ENCODE measurements around the gene OSBP2.
A peak's percentile ranks its signal among the peaks of the same experiment; 100 is the strongest.

OSBP2 gene

DNA sequence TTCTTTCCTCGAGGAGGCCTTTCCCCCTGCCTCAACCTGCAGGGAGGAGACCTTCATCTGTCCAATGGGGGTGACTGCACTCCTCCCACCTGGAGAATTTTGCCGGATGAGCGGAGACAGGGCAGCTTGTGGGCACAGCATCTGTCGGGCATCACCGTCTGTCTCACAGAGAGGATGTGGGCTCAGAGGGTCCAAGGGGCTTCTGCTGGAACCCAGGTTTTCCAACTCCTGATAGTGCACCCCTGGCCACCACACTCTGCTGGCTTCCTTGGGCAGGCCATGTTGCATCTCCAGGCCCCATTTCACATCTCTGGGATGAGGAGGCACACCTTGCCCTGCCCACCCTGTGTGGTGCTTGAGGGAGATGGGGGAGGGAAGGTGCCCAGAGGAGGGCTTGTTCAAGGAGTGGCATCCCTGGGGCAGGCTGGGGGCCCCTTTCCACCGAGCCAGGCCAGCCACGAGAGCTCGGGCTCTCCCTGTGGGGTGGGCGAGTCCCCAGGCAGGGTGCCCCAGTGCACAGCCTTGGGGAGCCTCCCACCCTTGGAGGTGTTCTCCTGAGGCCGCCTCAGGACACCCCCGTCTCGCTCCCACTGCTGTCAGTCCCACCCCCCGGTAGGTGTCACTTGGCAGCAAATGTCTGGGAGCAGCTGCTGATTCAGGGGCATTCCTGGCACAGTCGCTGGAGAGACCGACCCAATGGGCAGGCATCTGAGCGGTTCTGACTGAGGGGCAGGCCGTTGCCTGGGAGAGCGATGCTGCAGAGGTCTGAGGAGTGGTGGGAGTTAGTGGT, 189.7 kb downstream of the OSBP2 start:
- no peak overlapping the region for H3K18ac ChIP-seq (ENCODE audit: low read length)
- no peak overlapping the region for H2AK5ac ChIP-seq (ENCODE audit: low read length)
- no peak overlapping the region for H4K91ac ChIP-seq (ENCODE audit: low read depth, low read length)
- peak overlapping the region; percentile 23 for H3K4me3 ChIP-seq (ENCODE audit: low read depth, low read length)
- no peaks in the 10 kb centered on the region for H3K79me1 ChIP-seq (ENCODE audit: low read length)
- H4K12ac ChIP-seq (ENCODE audit: low read depth, low read length) = no peak overlapping the region
- no peak for DNase-seq
- H3K14ac ChIP-seq (ENCODE audit: low read length) = no peak overlapping the region
- H2BK12ac ChIP-seq (ENCODE audit: low read length) = no peak overlapping the region
- H3K27me3 ChIP-seq (ENCODE audit: insufficient read depth, low read length) = no peaks in the 10 kb centered on the region
- WGBS (ENCODE audit: extremely low coverage, insufficient coverage, insufficient read length) = no CpG with 5 or more reads among the region's 18 CpGs
- peaks cover 3 to 4% of the 10 kb centered on the region in 2 experiments for H3K4me1 ChIP-seq (ENCODE audit: control insufficient read depth in 1 of 2, insufficient read depth in 2 of 2, low read length in 2 of 2)
- no peak overlapping the region for H3K9ac ChIP-seq (ENCODE audit: low read length)
- no peaks in the 10 kb centered on the region for H3K79me2 ChIP-seq (ENCODE audit: control insufficient read depth, insufficient read depth, low read length, poor library complexity)
- H3K4ac ChIP-seq (ENCODE audit: low read depth, low read length) = no peak overlapping the region
- H3K23ac ChIP-seq (ENCODE audit: low read length) = no peak overlapping the region
- H2BK5ac ChIP-seq (ENCODE audit: low read depth, low read length, poor library complexity) = no peak overlapping the region
- no peaks in the 10 kb centered on the region for H3K36me3 ChIP-seq (ENCODE audit: control insufficient read depth in 1 of 2, insufficient read depth in 2 of 2, low read length in 2 of 2)
- H3K9me3 ChIP-seq (ENCODE audit: insufficient read depth, low read depth, low read length) = peaks cover 6% of the 10 kb centered on the region
- H2BK120ac ChIP-seq (ENCODE audit: insufficient read depth, low read length, poor library complexity) = no peak overlapping the region
- H2AFZ ChIP-seq (ENCODE audit: insufficient read depth, low read length, poor library complexity) = no peak overlapping the region
- no peak overlapping the region for H3K4me2 ChIP-seq (ENCODE audit: low read length)
- no peak overlapping the region for H3K27ac ChIP-seq (ENCODE audit: low read depth, low read length)
- H4K8ac ChIP-seq (ENCODE audit: low read depth, low read length) = no peak overlapping the region

DNA sequence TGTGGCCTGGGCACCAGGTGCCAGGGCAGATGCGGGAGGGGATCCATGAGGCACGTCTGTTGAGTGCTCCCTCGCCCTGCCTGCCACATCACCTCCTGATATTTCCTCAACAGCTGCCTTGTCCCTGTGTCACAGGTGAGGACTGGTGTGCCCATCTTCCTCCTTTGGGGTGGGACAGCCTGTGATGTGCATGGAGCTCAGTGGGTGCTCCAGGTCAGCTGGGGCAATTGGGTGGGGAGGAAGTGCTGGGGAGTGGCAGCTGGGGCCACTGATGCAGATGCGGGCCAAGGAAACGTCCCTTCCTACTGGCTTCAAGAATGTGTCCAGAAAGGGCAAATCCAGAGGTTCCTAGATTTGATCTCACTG, 190.3 kb downstream of the OSBP2 start:
- H2AFZ ChIP-seq (ENCODE audit: insufficient read depth, low read length, poor library complexity) = no peak overlapping the region
- no peak overlapping the region for H2AK5ac ChIP-seq (ENCODE audit: low read length)
- H2BK12ac ChIP-seq (ENCODE audit: low read length) = no peak overlapping the region
- H3K4me2 ChIP-seq (ENCODE audit: low read length) = no peak overlapping the region
- no peaks in the 10 kb centered on the region for H3K79me1 ChIP-seq (ENCODE audit: low read length)
- H4K8ac ChIP-seq (ENCODE audit: low read depth, low read length) = no peak overlapping the region
- H3K4me1 ChIP-seq (ENCODE audit: control insufficient read depth in 1 of 2, insufficient read depth in 2 of 2, low read length in 2 of 2) = peaks cover 3 to 4% of the 10 kb centered on the region in 2 experiments
- no peak overlapping the region for H3K23ac ChIP-seq (ENCODE audit: low read length)
- H3K4ac ChIP-seq (ENCODE audit: low read depth, low read length) = no peak overlapping the region
- H3K4me3 ChIP-seq (ENCODE audit: low read depth, low read length) = peak overlapping the region; percentile 23
- no peak overlapping the region for H3K9ac ChIP-seq (ENCODE audit: low read length)
- no peak overlapping the region for H3K14ac ChIP-seq (ENCODE audit: low read length)
- H2BK5ac ChIP-seq (ENCODE audit: low read depth, low read length, poor library complexity) = no peak overlapping the region
- no peak overlapping the region for H2BK120ac ChIP-seq (ENCODE audit: insufficient read depth, low read length, poor library complexity)
- DNase-seq = no peak
- no peak overlapping the region for H4K91ac ChIP-seq (ENCODE audit: low read depth, low read length)
- no peak overlapping the region for H3K27ac ChIP-seq (ENCODE audit: low read depth, low read length)
- peaks cover 8% of the 10 kb centered on the region for H3K9me3 ChIP-seq (ENCODE audit: insufficient read depth, low read depth, low read length)
- H4K12ac ChIP-seq (ENCODE audit: low read depth, low read length) = no peak overlapping the region
- H3K27me3 ChIP-seq (ENCODE audit: insufficient read depth, low read length) = no peaks in the 10 kb centered on the region
- no peak overlapping the region for H3K18ac ChIP-seq (ENCODE audit: low read length)
- WGBS (ENCODE audit: extremely low coverage, insufficient coverage, insufficient read length) = no CpG with 5 or more reads among the region's 5 CpGs
- H3K79me2 ChIP-seq (ENCODE audit: control insufficient read depth, insufficient read depth, low read length, poor library complexity) = no peaks in the 10 kb centered on the region
- peaks cover 2% of the 10 kb centered on the region in 2 experiments for H3K36me3 ChIP-seq (ENCODE audit: control insufficient read depth in 1 of 2, insufficient read depth in 2 of 2, low read length in 2 of 2)

DNA sequence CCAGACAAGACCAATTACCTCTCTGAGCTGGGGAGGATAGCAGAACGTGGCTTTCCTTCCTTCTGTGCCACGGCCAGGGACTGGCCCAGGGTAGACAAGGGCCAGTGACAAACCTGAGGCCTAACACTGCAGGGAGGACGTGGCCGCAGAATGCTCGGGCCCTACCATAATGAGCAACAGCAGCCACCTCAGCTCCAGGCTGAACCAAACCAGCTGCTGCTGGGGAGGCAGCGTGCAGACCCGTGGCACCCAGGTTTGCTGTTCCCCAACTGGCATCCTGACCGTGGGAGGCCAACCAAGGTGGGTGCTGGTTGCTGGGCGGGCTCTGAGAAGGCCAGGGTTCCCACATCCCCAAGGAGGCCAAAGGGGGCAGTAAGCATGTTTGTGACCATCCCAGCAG, 190.9 kb downstream of the OSBP2 start:
- Histone ChIP-seq H2BK120ac (ENCODE audit: insufficient read depth, low read length, poor library complexity) (no peak overlapping the region), H3K27ac (ENCODE audit: low read depth, low read length) (no peak overlapping the region), H3K4me3 (ENCODE audit: low read depth, low read length) (no peak overlapping the region), H3K23ac (ENCODE audit: low read length) (no peak overlapping the region), H3K9me3 (ENCODE audit: insufficient read depth, low read depth, low read length) (peaks cover 9% of the 10 kb centered on the region), H2BK5ac (ENCODE audit: low read depth, low read length, poor library complexity) (no peak overlapping the region), H2AFZ (ENCODE audit: insufficient read depth, low read length, poor library complexity) (no peak overlapping the region), H2AK5ac (ENCODE audit: low read length) (no peak overlapping the region), H4K12ac (ENCODE audit: low read depth, low read length) (no peak overlapping the region), H4K91ac (ENCODE audit: low read depth, low read length) (no peak overlapping the region), H2BK12ac (ENCODE audit: low read length) (no peak overlapping the region), H3K14ac (ENCODE audit: low read length) (no peak overlapping the region), H3K79me1 (ENCODE audit: low read length) (no peaks in the 10 kb centered on the region), H3K9ac (ENCODE audit: low read length) (no peak overlapping the region), H3K4me1 (ENCODE audit: control insufficient read depth in 1 of 2, insufficient read depth in 2 of 2, low read length in 2 of 2) (peaks cover 3 to 4% of the 10 kb centered on the region in 2 experiments), H4K8ac (ENCODE audit: low read depth, low read length) (no peak overlapping the region), H3K4me2 (ENCODE audit: low read length) (no peak overlapping the region), H3K18ac (ENCODE audit: low read length) (no peak overlapping the region), H3K79me2 (ENCODE audit: control insufficient read depth, insufficient read depth, low read length, poor library complexity) (no peaks in the 10 kb centered on the region), H3K27me3 (ENCODE audit: insufficient read depth, low read length) (no peaks in the 10 kb centered on the region), H3K36me3 (ENCODE audit: control insufficient read depth in 1 of 2, insufficient read depth in 2 of 2, low read length in 2 of 2) (peaks cover 3 to 5% of the 10 kb centered on the region in 2 experiments), H3K4ac (ENCODE audit: low read depth, low read length) (no peak overlapping the region)
- WGBS (ENCODE audit: extremely low coverage, insufficient coverage, insufficient read length) = no CpG with 5 or more reads among the region's 9 CpGs
- DNase-seq = no peak

DNA sequence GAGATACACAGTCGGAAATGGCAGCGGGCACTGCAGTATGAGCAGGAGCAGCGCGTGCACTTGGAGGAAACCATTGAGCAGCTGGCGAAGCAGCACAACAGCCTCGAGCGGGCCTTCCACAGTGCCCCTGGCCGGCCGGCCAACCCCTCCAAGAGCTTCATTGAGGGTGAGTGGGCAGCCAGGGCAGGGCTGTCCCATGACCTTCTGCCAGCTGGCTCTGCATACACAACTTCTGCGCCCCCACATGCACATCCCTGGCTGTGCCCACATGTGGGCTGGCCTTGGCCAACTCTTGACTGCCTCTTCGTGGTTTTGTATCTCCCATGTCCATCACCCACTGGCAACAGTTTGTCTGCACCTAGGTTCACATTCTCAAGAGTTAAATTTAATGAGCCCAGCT, 192.8 kb downstream of the OSBP2 start:
- WGBS (ENCODE audit: extremely low coverage, insufficient coverage, insufficient read length) = no CpG with 5 or more reads among the region's 11 CpGs
- Histone ChIP-seq H3K36me3 (ENCODE audit: control insufficient read depth in 1 of 2, insufficient read depth in 2 of 2, low read length in 2 of 2) (peaks cover 3 to 5% of the 10 kb centered on the region in 2 experiments), H3K4ac (ENCODE audit: low read depth, low read length) (no peak overlapping the region), H2BK12ac (ENCODE audit: low read length) (no peak overlapping the region), H3K14ac (ENCODE audit: low read length) (no peak overlapping the region), H3K4me2 (ENCODE audit: low read length) (no peak overlapping the region), H3K18ac (ENCODE audit: low read length) (no peak overlapping the region), H3K27ac (ENCODE audit: low read depth, low read length) (no peak overlapping the region), H4K91ac (ENCODE audit: low read depth, low read length) (no peak overlapping the region), H3K79me1 (ENCODE audit: low read length) (no peaks in the 10 kb centered on the region), H3K4me3 (ENCODE audit: low read depth, low read length) (no peak overlapping the region), H2AK5ac (ENCODE audit: low read length) (no peak overlapping the region), H3K23ac (ENCODE audit: low read length) (no peak overlapping the region), H3K4me1 (ENCODE audit: control insufficient read depth in 1 of 2, insufficient read depth in 2 of 2, low read length in 2 of 2) (peaks cover 3 to 4% of the 10 kb centered on the region in 2 experiments), H3K9ac (ENCODE audit: low read length) (no peak overlapping the region), H2BK5ac (ENCODE audit: low read depth, low read length, poor library complexity) (no peak overlapping the region), H2AFZ (ENCODE audit: insufficient read depth, low read length, poor library complexity) (no peak overlapping the region), H2BK120ac (ENCODE audit: insufficient read depth, low read length, poor library complexity) (no peak overlapping the region), H4K8ac (ENCODE audit: low read depth, low read length) (no peak overlapping the region), H3K27me3 (ENCODE audit: insufficient read depth, low read length) (no peaks in the 10 kb centered on the region), H3K79me2 (ENCODE audit: control insufficient read depth, insufficient read depth, low read length, poor library complexity) (no peaks in the 10 kb centered on the region), H4K12ac (ENCODE audit: low read depth, low read length) (no peak overlapping the region), H3K9me3 (ENCODE audit: insufficient read depth, low read depth, low read length) (peaks cover 9% of the 10 kb centered on the region)
- no peak for DNase-seq
